Measurements from ENCODE around the gene SORCS2. TPM values are rescaled to one million over a fixed set of nuclear protein-coding genes. Genes with fewer than 3 reads are reported as not detected.

Gene SORCS2
- total RNA-seq, 6 donors from 2014 or later, result 2.2 to 28.3 (median 7.2) TPM

DNA sequence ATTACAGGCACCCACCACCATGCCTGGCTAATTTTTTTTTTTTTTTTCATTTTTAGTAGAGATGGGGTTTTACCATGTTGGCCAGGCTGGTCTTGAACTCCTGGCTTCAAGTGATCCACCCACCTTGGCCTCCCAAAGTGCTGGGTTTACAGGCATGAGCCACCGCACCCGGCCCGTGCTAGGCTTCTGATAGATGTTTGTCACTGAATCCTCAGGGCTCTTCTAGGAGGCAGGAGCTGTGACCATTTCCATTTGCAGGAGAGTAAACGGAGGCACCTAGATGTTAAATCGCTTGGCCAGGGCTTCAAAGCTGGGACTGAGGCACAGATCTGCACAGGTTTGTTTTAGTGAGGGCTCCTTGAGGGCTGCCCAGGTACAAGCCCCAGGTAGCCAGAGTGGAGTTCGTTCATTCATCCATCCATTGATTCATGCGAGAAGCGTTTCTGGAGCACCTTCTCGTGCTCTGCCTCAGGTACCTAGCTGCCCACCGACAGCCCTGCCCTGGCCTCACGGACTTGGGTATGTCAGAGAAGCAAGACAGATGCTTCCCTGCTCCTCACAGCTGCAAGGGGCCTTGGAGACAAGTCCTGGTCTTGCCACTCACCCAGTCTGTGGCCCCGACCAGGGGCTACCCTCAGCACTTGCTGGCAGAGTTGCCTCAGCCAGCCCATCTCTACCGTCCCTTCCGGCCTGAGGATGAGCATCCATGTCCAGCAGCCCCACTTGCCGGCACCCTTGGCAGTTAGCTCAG is 136.0 kb downstream of the SORCS2 start:
- TF ChIP-seq POLR2AphosphoS5 (IDR thresholded peaks at IDR 0.05) (no peak), POLR2A (IDR thresholded peaks at IDR 0.05) (no peak), EP300 (IDR thresholded peaks at IDR 0.05) (no peak)
- TF ChIP-seq, protein P1, sequence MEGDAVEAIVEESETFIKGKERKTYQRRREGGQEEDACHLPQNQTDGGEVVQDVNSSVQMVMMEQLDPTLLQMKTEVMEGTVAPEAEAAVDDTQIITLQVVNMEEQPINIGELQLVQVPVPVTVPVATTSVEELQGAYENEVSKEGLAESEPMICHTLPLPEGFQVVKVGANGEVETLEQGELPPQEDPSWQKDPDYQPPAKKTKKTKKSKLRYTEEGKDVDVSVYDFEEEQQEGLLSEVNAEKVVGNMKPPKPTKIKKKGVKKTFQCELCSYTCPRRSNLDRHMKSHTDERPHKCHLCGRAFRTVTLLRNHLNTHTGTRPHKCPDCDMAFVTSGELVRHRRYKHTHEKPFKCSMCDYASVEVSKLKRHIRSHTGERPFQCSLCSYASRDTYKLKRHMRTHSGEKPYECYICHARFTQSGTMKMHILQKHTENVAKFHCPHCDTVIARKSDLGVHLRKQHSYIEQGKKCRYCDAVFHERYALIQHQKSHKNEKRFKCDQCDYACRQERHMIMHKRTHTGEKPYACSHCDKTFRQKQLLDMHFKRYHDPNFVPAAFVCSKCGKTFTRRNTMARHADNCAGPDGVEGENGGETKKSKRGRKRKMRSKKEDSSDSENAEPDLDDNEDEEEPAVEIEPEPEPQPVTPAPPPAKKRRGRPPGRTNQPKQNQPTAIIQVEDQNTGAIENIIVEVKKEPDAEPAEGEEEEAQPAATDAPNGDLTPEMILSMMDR (IDR thresholded peaks at IDR 0.05), result no peak
- Histone ChIP-seq H3K36me3 (no peaks in the 10 kb centered on the region), H3K4me1 (peaks cover 0 to 21% (median 5%) of the 10 kb centered on the region in 4 donors), H3K27me3 (no peaks in the 10 kb centered on the region), H3K27ac (no peak overlapping the region), H3K4me3 (no peak overlapping the region), H3K9me3 (no peaks in the 10 kb centered on the region)
- 81 to 92% methylated on average over 9 to 12 of the region's 15 CpGs for WGBS, 2 donors
- DNase-seq (no peak), ATAC-seq (ENCODE audit: low FRiP score in 2 of 2) (no peak)

DNA sequence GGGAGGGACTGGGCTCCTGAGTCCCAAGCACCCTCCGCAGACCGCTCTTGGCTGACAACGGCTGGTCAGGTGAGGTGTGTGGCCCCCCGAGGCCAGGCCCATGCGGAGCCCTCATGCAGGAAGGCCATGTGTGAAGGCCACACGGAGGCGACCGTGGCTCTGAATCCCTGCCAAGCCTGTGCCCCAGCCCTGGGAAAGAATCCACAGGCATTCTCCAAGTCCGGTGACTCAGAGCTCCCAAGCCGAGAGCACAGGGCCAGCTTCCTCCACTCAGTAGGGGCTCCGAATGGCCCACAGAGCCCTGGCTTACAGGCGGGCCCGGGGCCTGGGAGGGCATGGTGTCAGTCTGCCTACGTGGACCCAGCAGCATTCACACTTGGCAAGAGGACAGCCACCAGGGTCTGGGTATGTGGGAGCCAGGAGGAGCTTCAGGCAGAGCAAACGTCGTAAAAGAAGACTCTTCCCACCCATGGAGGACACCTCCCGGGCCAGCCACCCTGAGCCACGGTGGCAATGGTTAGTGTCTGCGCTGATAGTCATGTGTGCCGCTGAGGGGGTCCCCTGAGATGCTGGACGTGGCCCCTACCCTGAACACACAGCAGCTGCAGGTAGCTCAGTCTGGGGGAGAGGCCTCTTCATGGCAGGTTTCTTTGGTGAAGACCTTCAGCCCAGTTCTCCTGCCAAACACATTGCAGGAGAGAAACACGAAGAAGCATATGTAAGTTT is 136.7 kb downstream of the SORCS2 start:
- TF ChIP-seq EP300 (IDR thresholded peaks at IDR 0.05) (no peak), POLR2A (IDR thresholded peaks at IDR 0.05) (no peak), POLR2AphosphoS5 (IDR thresholded peaks at IDR 0.05) (no peak)
- TF ChIP-seq, protein P1 (IDR thresholded peaks at IDR 0.05), result peak in 1 of 6 experiments; percentile 9
- ATAC-seq (ENCODE audit: low FRiP score in 2 of 2), result peak; percentile 7 to 38
- Histone ChIP-seq H3K9me3 (no peaks in the 10 kb centered on the region), H3K36me3 (no peaks in the 10 kb centered on the region), H3K27ac (no peak overlapping the region), H3K4me1 (peaks cover 0 to 21% (median 5%) of the 10 kb centered on the region in 4 donors), H3K27me3 (no peaks in the 10 kb centered on the region), H3K4me3 (no peak overlapping the region)
- peak in 1 of 2 donors; percentile 71 for DNase-seq
- 66 to 78% methylated on average over 8 to 18 of the region's 22 CpGs for WGBS, 2 donors

- no peak overlapping the region for H3K27ac ChIP-seq
- ATAC-seq (ENCODE audit: low FRiP score in 2 of 2) (no peak), DNase-seq (no peak)
- peaks cover 0 to 24% (median 6%) of the 10 kb centered on the region in 4 donors for H3K4me1 ChIP-seq
- no peak overlapping the region for H3K4me3 ChIP-seq
- 83 to 84% methylated on average over 9 to 17 of the region's 17 CpGs for WGBS, 2 donors
- no peaks in the 10 kb centered on the region for H3K27me3 ChIP-seq
- TF ChIP-seq POLR2A (IDR thresholded peaks at IDR 0.05) (no peak), POLR2AphosphoS5 (IDR thresholded peaks at IDR 0.05) (no peak), EP300 (IDR thresholded peaks at IDR 0.05) (no peak)
- TF ChIP-seq, protein P1 (IDR thresholded peaks at IDR 0.05), result no peak
- no peaks in the 10 kb centered on the region for H3K36me3 ChIP-seq
- H3K9me3 ChIP-seq, result no peaks in the 10 kb centered on the region
Observed at GRCh38 chr4:7330031-7330596, 137.8 kb downstream of the SORCS2 start.

DNA sequence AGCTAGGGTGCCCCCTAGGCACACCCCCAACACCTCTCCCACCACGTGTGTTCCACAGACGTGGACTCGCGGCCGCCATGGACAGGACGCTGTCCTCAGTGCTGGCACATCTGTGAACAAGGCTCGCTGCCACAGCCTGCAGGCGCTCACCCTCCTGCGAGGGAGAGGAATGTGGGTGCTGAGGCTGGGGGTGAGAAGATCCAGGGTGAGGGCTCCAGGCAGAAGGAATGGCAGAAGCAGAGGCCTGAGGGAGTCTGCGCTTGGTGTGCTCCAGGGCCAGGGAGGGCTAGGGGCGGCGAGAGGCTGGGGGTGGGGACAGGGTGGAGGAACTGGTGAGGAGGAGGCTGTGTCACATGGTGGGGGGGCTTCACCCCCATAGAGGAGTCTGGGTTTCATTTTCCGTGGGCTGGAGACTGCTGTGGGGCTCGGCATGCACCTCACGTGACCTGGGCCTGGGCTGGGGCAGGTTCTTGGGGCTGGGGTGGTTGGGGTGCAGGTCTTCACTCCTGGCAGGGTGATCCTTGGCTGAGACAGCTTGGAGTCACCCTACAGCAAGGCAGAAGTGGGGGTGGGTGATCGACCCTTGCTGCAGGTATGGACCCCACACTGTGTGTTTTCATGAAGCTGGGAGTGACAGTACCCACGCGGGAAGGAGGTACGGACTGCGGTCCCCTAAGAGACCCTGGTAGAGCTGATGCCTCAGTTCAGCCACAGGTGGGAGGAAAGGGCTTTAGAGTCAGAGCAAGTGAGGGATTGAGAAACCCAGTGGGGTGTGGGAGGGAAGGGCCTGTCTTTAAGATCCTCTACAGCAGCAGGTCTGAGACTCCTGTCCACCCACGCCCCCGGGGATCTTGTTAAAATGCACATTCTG is 138.7 kb downstream of the SORCS2 start:
- H3K9me3 ChIP-seq, result no peaks in the 10 kb centered on the region
- TF ChIP-seq EP300 (IDR thresholded peaks at IDR 0.05), result no peak
- no peak for TF ChIP-seq POLR2AphosphoS5 (IDR thresholded peaks at IDR 0.05)
- TF ChIP-seq, protein P1 (IDR thresholded peaks at IDR 0.05), result no peak
- no peak for TF ChIP-seq POLR2A (IDR thresholded peaks at IDR 0.05)
- no peak overlapping the region for H3K27ac ChIP-seq
- ATAC-seq (ENCODE audit: low FRiP score in 2 of 2) (no peak), DNase-seq (no peak)
- H3K4me1 ChIP-seq, result peaks cover 0 to 34% (median 10%) of the 10 kb centered on the region in 4 donors
- H3K27me3 ChIP-seq, result no peaks in the 10 kb centered on the region
- H3K4me3 ChIP-seq, result no peak overlapping the region
- WGBS, 2 donors, result 86 to 89% methylated on average over 21 to 22 of the region's 22 CpGs
- H3K36me3 ChIP-seq, result no peaks in the 10 kb centered on the region
